ENCODE measurements around the gene CCDC61. TPM values are rescaled to one million over a fixed set of nuclear protein-coding genes. Genes with fewer than 3 reads are reported as not detected.

The CCDC61 gene
- total RNA-seq, 4 donors from 2014 or later, result 7.4 to 16.5 (median 10.8) TPM

GRCh38 chr19:46025835-46026234 is 30.6 kb downstream of the CCDC61 start:
- TF ChIP-seq POLR2A (IDR thresholded peaks at IDR 0.05), result no peak
- no peak for TF ChIP-seq CTCF (IDR thresholded peaks at IDR 0.05)
- H3K27ac ChIP-seq, result no peak overlapping the region
- H3K36me3 ChIP-seq, result no peaks in the 10 kb centered on the region
- no peaks in the 10 kb centered on the region for H3K9me3 ChIP-seq
- H3K4me3 ChIP-seq, result no peak overlapping the region
- DNase-seq, result no peak
- H3K27me3 ChIP-seq, result peaks cover 0 to 11% of the 10 kb centered on the region in 2 donors
- H3K4me1 ChIP-seq, result no peaks in the 10 kb centered on the region

GRCh38 chr19:46030812-46031550 is 35.7 kb downstream of the CCDC61 start:
- H3K4me3 ChIP-seq, result no peak overlapping the region
- H3K27me3 ChIP-seq, result no peaks in the 10 kb centered on the region
- H3K36me3 ChIP-seq, result no peaks in the 10 kb centered on the region
- peak in 1 of 3 donors; percentile 11 for DNase-seq
- H3K4me1 ChIP-seq, result no peaks in the 10 kb centered on the region
- no peak overlapping the region for H3K27ac ChIP-seq
- TF ChIP-seq CTCF (IDR thresholded peaks at IDR 0.05) (no peak), POLR2A (IDR thresholded peaks at IDR 0.05) (no peak)
- H3K9me3 ChIP-seq, result no peaks in the 10 kb centered on the region

- no peaks in the 10 kb centered on the region for H3K9me3 ChIP-seq
- no peak overlapping the region for H3K4me3 ChIP-seq
- no peak overlapping the region for H3K27ac ChIP-seq
- TF ChIP-seq POLR2A (IDR thresholded peaks at IDR 0.05) (no peak), CTCF (IDR thresholded peaks at IDR 0.05) (no peak)
- H3K4me1 ChIP-seq, result no peaks in the 10 kb centered on the region
- DNase-seq, result no peak
- H3K36me3 ChIP-seq, result no peaks in the 10 kb centered on the region
- H3K27me3 ChIP-seq, result no peaks in the 10 kb centered on the region
These were observed 36.7 kb downstream of the CCDC61 start for GRCh38 chr19:46031781-46032596.

GRCh38 chr19:46032597-46033025 is 37.3 kb downstream of the CCDC61 start:
- no peak overlapping the region for H3K4me3 ChIP-seq
- H3K27ac ChIP-seq, result no peak overlapping the region
- H3K4me1 ChIP-seq, result no peaks in the 10 kb centered on the region
- H3K9me3 ChIP-seq, result no peaks in the 10 kb centered on the region
- TF ChIP-seq CTCF (IDR thresholded peaks at IDR 0.05), result no peak
- H3K27me3 ChIP-seq, result no peaks in the 10 kb centered on the region
- H3K36me3 ChIP-seq, result no peaks in the 10 kb centered on the region
- DNase-seq, result no peak

GRCh38 chr19:46033401-46033800 is 38.1 kb downstream of the CCDC61 start:
- Histone ChIP-seq H3K27ac (no peak overlapping the region), H3K9me3 (no peaks in the 10 kb centered on the region), H3K4me3 (no peak overlapping the region), H3K27me3 (no peaks in the 10 kb centered on the region), H3K36me3 (no peaks in the 10 kb centered on the region), H3K4me1 (no peaks in the 10 kb centered on the region)
- no peak for DNase-seq
- TF ChIP-seq CTCF (IDR thresholded peaks at IDR 0.05), result no peak
- TF ChIP-seq POLR2A (IDR thresholded peaks at IDR 0.05), result no peak

Data from Peyer's patch (tissue), 4 donors.